HG03432 (cell line): ENCODE measurements around the gene RUNX3.

Experiments
- ATAC-seq: cut with Tn5 transposase; IDR thresholded peaks from one replicate; pipeline ENCODE4 v1.9.1; 2021; ENCODE audit warnings: mild to moderate bottlenecking, moderate library complexity; ENCODE audit not compliant: unreplicated experiment

Gene RUNX3

DNA sequence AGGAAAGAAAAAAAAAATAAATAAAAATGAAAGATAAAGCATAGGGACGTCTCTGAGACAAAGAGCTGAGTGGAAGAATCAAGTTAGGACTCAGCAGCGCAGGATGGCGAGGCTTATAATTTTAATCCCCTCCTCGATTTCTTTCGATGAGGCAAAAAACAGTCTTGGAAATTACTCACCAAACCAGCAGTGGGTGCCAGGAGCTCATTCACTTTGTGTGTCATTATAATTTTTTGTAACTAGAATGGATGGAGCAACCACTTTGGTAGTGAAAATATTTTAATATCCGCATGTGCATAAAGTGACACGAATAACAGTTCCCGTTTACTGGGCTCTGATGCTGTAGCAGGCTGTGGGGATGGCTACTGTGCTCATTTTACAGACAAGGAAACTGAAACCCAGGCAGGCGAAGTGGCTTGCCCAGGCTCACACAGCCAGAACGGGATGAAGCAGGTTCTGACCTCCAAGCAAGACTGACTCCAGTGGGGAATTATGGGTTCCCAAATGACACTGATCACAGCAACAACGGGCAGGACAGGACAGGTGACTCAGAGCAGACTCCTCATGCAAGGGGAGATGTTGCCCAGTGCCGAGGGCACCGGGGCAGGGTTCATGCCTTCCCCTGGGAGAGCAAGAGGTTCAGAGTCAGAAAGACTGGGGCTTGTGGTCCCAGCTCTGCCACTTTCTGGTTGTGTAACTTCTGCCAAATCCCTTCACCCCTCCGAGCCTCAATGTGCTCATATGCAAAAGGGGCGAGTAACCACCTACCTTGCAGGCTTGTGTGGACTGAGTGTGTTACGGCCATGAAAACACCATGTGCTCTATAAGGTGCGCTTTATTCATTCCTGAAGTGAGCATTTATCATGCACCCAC, 63.6 kb downstream of the RUNX3 start:
- ATAC-seq = no peak

DNA sequence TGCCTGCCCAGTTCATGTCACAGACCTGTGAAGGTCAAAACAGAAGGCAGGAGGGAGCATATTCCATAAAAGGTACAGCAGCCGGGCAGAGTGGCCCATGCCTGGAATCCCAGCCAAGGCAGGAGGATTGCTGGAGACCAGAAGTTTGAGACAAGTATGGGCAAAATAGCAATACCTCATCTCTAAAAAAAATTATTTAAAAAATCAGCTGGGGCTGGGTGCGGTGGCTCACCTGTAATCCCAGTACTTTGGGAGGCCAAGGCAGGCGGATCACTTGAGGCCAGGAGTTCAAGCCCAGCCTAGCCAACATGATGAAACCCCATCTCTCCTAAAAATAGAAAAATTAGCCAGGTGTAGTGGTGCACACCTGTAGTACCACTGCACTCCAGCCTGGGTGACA, 64.5 kb downstream of the RUNX3 start:
- no peak for ATAC-seq

DNA sequence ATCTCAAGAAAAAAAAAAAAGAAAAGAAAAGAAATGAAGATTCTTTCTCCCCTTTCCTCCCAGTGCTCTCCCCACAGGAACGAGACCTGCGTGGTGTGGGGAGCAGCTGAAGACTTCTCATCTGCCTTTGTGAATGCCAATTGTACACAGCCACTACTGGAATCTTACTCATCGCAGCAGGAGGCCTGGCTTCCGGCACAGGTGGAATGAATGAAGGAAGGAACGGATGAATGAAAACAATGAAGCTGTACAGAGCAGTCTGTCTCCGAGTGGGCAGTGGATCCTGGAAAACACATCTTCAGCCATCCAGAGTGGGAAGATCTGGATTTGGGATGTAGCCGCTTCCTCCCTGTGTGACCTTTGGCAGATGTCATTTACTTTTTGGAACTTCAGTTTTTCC, 64.9 kb downstream of the RUNX3 start:
- ATAC-seq = no peak

GRCh38 chr1:24864370-24864777, 65.7 kb downstream of the RUNX3 start:
- no peak for ATAC-seq

DNA sequence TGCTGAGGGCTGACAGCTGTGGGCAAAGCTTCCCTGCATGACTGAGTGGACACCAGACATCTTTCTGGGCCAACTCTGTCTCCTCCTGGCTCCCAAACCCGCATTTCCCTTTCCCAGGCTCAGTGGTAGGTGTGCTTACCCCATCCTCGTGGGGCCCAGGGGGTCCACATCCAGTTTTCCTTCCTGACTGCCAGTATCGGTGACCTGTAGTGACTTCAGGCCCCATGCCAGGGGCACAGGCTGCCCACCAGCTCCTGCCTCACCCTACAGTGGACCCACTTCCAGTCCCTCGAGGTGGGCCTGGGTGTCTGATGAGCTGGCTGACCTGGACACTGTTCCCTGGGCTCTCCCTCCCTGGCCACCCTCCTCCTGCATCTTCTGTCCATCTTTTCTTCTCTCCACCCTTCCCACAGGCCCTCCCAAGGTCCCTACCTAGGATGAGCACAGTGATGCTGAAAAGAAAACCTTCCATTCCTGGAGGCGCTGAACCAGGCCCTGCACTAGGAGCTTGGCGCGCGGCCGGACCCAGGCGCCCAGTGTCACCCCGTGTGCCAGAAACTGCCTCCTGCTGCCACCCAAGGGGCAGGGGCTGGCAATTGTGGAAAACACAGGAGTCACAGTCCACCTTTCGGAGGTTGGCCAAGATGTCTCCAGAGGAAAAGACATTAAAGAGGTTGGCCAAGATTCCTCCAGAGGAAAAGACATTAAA, 67.1 kb downstream of the RUNX3 start:
- ATAC-seq = no peak

- no peak for ATAC-seq
Measured at GRCh38 chr1:24861821-24862727, 68.0 kb downstream of the RUNX3 start.

DNA sequence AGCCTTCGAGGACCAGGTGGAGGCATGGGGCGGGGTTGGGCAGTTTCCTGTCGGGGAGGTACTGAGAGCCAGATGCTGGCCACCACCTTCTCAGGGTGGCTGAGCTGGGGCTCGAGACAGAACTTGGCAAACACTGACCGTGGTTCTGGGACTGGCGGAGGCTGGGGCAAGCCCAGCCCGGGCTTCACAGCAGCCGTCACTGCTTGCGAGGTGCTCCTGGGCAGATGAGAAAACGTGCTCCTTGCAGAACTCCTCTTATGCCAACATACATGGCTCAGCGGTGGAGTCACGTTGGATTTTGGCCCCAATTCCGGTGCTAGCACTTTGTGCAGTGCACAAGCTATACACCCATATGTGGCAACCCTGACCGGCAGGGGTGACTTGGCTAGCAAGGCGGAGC, 69.2 kb downstream of the RUNX3 start:
- no peak for ATAC-seq

DNA sequence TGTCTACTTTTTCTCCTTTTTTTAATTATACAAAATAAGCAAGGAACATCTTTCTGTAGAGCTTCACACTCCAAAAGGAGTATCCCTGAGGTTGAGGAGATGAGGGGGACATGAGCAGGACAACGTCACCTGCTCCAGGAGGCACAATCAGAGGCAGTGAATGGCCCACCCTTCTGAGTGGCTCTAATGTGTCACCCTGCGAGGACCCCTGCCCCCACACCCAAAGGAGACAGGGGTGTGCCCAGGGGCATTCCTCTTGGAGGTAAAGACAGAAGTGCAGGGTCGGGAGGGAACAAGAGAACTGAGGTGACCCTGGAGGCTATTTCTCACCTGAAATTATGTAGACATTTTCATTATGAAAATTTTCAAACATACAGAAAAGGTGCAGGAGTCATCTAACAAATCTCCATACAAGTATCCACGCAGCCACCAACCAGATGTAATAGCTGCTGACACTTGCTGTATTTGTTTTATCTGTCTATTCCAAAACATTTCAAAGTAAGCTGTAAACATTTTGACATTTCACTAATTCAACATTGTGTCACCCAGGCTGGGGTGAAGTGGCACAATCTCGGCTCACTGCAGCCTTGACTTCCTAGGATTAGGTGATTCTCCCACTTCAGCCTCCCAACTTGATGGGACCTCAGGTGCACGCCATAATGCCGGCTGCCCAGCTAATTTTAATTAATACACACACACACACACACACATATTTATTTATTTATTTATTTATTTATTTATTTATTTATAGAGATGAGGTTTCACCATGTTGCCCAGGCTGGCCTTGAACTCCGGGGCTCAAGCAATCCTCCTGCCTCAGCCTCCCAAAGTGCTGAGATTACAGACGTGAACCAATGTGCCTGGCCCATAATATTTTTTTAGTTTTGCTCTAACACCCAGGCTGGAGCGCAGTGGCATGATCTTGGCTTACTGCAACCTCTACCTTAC, 70.7 kb downstream of the RUNX3 start:
- ATAC-seq = no peak

GRCh38 chr1:24858277-24858676, 71.8 kb downstream of the RUNX3 start:
- ATAC-seq = no peak

DNA sequence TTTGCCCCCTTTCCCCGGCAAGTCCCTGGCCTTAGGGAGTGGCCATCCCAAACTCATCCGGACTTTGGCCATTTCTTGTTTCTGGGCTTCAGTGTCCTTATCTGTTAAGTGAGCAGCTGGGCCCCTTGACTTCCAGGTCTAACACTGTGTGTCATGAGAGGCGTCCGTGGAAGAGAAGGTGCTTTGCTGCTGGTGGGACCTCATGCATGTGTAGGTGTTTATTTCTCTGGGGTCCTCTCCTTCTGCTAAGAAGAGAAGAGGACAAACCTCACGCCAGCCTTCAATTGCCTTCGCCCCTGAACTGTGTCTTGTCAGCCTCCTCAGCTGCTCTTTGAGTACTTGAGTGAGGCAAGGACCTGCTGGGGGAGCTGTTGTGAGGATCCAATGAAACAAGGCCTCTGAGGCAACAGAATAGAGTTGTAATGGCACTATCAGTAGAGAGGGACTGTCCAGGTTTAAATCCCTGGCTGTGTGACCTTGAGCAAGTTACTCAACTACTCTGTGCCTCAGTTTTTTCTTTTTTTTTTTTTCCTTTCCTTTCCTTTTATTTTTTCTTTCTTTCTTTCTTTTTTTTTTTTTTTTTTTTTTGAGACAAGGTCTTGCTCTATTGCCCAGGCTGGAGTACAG, 72.5 kb downstream of the RUNX3 start:
- no peak for ATAC-seq

DNA sequence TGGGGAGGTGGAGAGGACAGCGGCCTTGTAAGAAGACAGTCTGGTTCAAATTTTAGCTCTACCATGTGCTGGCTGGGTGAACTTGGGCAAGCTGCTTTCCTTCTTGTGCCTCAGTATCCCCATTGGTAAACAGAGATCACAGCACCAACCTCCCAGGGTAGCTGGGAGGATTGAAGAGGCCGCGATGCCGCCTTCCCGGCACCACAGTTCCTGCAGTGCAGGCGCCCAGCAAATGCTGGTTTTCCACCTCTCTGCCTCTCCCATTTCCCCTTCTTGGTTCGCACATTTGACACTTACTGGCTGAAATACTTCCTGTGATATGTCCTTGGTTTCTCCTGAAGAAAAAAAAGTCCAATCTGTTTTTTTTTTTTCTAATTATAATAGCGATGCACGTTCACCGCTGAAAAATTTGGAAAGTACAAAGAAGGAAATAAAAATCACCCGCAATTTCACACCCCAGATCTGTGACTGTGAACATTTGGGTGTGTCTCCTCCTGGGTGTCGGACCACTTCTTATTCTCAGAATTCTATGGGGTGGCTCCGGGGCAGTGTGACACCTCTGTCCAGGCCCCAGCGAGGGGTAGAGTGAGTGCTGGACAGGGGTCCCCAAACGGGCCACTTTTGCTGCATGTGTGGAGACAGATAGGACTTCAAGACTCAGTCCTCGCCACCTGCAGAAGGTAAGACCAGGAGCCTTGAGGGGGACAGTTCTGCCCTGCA, 73.1 kb downstream of the RUNX3 start:
- no peak for ATAC-seq

DNA sequence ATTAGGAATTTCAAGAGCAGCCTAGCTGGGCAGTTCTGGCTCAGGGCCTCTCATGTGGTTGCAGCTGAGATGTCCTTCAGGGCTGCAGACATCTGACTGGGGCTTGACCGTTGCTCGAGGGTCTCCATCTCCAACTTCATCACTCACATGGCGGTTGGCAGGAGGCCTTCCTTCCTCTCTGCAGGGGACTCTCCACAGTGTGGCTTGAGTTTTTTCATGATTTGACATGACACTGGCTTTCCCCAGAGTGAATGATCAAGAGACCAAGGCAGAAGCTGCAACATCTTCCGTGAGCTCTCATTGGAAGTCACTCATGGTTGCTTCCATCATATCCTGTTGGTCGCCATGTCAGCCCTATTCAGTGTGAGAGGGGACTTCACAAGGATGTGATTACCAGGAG, 74.6 kb downstream of the RUNX3 start:
- no peak for ATAC-seq

- no peak for ATAC-seq
Measured at GRCh38 chr1:24853649-24854048, 76.4 kb downstream of the RUNX3 start.

GRCh38 chr1:24850328-24850920, 79.7 kb downstream of the RUNX3 start:
- no peak for ATAC-seq

- ATAC-seq = no peak
Measured at GRCh38 chr1:24849672-24850295, 80.3 kb downstream of the RUNX3 start.
